Loucy (cell line): Measurements from ENCODE around the gene SH3GL1.

Source experiments
- H2AFZ ChIP-seq: fragments of 200-600 bp; sonication (generic); 2 replicates; pipeline ENCODE4 v1.6.0; 2016; ENCODE audit warnings: antibody characterized with exemption, mild to moderate bottlenecking, low read length, moderate library complexity
- H3F3A ChIP-seq: fragments of 200-600 bp; 2 replicates; pipeline ENCODE4 v1.6.0; 2016; ENCODE audit warnings: antibody characterized with exemption, low read depth, mild to moderate bottlenecking
- H3K27me3 ChIP-seq: fragments of 200-600 bp; sonication (generic); 2 replicates; pipeline ENCODE4 v1.6.1; 2014; ENCODE audit warnings: low read length, mild to moderate bottlenecking; ENCODE audit not compliant: insufficient read depth, poor library complexity, severe bottlenecking
- H3K36me3 ChIP-seq: fragments of 200-600 bp; sonication (generic); 2 replicates; pipeline ENCODE4 v1.6.1; 2016; ENCODE audit warnings: low read length; ENCODE audit not compliant: insufficient read depth
- H3K4me1 ChIP-seq: fragments of 200-600 bp; sonication (generic); 2 replicates; pipeline ENCODE4 v1.5.1; 2014; ENCODE audit warnings: low read length, mild to moderate bottlenecking; ENCODE audit not compliant: insufficient read depth, poor library complexity, severe bottlenecking
- H3K4me2 ChIP-seq: fragments of 200-600 bp; sonication (generic); 2 replicates; pipeline ENCODE4 v1.6.0; 2014; ENCODE audit warnings: antibody characterized with exemption, low read length, low read depth, mild to moderate bottlenecking; ENCODE audit not compliant: poor library complexity, severe bottlenecking
- H3K4me3 ChIP-seq: fragments of 200-600 bp; sonication (generic); 2 replicates; pipeline ENCODE4 v1.5.1; 2014; ENCODE audit warnings: low read length, mild to moderate bottlenecking, mixed read lengths; ENCODE audit not compliant: poor library complexity, severe bottlenecking
- H3K79me2 ChIP-seq: fragments of 200-600 bp; sonication (generic); 2 replicates; pipeline ENCODE4 v1.6.1; 2014; ENCODE audit warnings: low read length; ENCODE audit not compliant: insufficient read depth
- H3K9ac ChIP-seq: fragments of 200-600 bp; sonication (generic); 2 replicates; pipeline ENCODE4 v1.6.0; 2014; ENCODE audit warnings: mild to moderate bottlenecking, low read depth, low read length, moderate library complexity; ENCODE audit not compliant: poor library complexity, severe bottlenecking
- H3K9me2 ChIP-seq: fragments of 200-600 bp; sonication (generic); replicated peaks from 2 replicates; pipeline ENCODE4 v1.6.1; 2016; ENCODE audit warnings: low read depth, low read length, mixed read lengths
- H3K9me3 ChIP-seq: fragments of 200-600 bp; sonication (generic); 2 replicates; pipeline ENCODE4 v1.6.1; 2014; ENCODE audit warnings: mild to moderate bottlenecking, antibody characterized with exemption, low read length, low read depth; ENCODE audit not compliant: insufficient read depth
- H4K20me1 ChIP-seq: fragments of 200-600 bp; sonication (generic); 2 replicates; pipeline ENCODE4 v1.6.0; 2014; ENCODE audit warnings: antibody characterized with exemption, low read length, mild to moderate bottlenecking; ENCODE audit not compliant: insufficient read depth, poor library complexity, severe bottlenecking
- CTCF ChIP-seq: fragments of 200-600 bp; sonication (generic); conservative IDR thresholded peaks from 2 replicates; pipeline ENCODE4 v1.5.1; 2014; ENCODE audit warnings: mild to moderate bottlenecking, antibody characterized with exemption, low read length
- EZH2phosphoT487 ChIP-seq: fragments of 200-600 bp; IDR thresholded peaks from 2 replicates; pipeline ENCODE4 v1.6.1; 2018; ENCODE audit warnings: antibody characterized with exemption, mild to moderate bottlenecking, moderate library complexity, borderline replicate concordance

The SH3GL1 gene

DNA sequence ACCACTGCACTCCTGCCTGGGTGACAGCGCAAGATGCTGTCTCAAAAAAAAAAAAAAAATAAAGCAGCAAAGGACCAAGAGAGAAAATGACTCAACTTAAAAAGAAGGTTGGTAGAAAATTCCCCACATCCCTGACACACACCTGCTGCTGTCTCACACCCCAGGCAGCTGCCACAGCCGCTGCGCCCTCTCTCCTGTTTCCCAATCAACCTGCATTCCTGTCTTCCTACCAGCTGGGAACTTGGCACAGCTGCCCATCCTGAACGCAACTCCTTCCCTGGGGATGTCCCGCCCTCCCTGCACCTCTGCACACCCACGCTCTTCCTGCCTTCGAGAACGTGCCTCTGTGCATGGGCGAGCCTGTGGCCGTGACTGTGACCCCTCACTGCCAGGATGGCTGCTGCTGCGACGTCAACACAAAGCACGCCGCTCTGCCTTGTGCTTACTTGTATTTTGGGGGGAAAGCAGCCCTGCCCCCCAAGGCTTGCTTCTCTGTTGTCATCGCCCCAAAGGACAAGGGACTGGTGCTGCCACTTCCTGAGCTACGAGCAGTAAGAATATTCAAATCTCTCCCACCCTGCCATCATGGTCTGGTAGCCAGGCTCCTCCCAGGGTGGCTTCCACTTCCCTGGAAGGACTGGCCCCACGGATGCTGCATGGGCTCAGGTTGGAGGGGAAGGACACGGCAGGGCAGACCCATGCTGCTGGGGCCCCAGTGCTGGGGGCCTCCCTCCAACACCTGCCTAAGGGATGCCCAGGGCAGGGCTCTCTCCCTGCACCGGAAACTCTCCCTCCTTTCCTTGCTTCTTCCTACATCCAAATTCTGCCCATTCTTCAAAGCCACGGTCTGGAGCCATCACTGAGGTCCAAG, 20.7 kb downstream of the SH3GL1 start:
- Histone ChIP-seq H3K9me2 (no peaks in the 10 kb centered on the region), H3K36me3 (peaks cover 3% of the 10 kb centered on the region; the same call in 1 of the 2 replicates), H3K9me3 (no peaks in the 10 kb centered on the region), H3K9ac (no peak overlapping the region), H4K20me1 (peaks cover 34% of the 10 kb centered on the region), H3K4me2 (peak overlapping the region; percentile 57), H3K4me3 (no peak overlapping the region), H3K27me3 (no peaks in the 10 kb centered on the region), H2AFZ (no peak overlapping the region), H3F3A (no peaks in the 10 kb centered on the region), H3K4me1 (peaks cover 17% of the 10 kb centered on the region), H3K79me2 (peaks cover 69% of the 10 kb centered on the region; the same call in 1 of the 2 replicates)
- TF ChIP-seq CTCF (no peak), EZH2phosphoT487 (no peak)

DNA sequence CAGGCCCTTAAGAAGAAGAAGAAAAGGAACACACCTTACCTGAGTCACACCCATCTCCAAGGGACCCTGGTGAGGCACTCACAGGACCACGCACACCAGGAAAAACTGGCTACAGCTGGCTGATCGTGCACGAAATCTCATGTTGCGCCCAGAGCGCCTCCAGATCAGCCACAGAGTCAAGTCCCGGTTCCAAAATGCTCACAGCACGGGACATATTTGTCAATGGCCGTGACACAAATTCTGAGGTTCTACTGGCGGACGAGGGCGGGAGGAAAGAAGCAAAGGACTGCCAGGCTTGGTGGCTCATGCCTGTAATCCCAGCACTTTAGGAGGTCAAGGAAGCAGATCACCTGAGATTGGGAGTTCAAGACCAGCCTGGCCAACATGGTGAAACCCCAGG, 21.5 kb downstream of the SH3GL1 start:
- Histone ChIP-seq H3K79me2 (peaks cover 71% of the 10 kb centered on the region; the same call in 1 of the 2 replicates), H3K36me3 (peaks cover 3% of the 10 kb centered on the region; the same call in 1 of the 2 replicates), H3K27me3 (no peaks in the 10 kb centered on the region), H2AFZ (no peak overlapping the region), H3K4me1 (peaks cover 24% of the 10 kb centered on the region), H3K4me3 (no peak overlapping the region), H3K9me2 (no peaks in the 10 kb centered on the region), H3K4me2 (no peak overlapping the region), H3F3A (no peaks in the 10 kb centered on the region), H4K20me1 (peaks cover 40% of the 10 kb centered on the region), H3K9ac (no peak overlapping the region), H3K9me3 (no peaks in the 10 kb centered on the region)
- TF ChIP-seq CTCF (no peak), EZH2phosphoT487 (no peak)

- H3K4me2 ChIP-seq: no peak overlapping the region
- no peaks in the 10 kb centered on the region for H3K9me3 ChIP-seq
- peaks cover 26% of the 10 kb centered on the region for H3K4me1 ChIP-seq
- peaks cover 77% of the 10 kb centered on the region; the same call in 1 of the 2 replicates for H3K79me2 ChIP-seq
- no peaks in the 10 kb centered on the region for H3K9me2 ChIP-seq
- TF ChIP-seq CTCF: no peak
- no peak for TF ChIP-seq EZH2phosphoT487
- H3K27me3 ChIP-seq: no peaks in the 10 kb centered on the region
- no peak overlapping the region for H2AFZ ChIP-seq
- no peaks in the 10 kb centered on the region; the same call in 1 of the 2 replicates for H3K36me3 ChIP-seq
- no peak overlapping the region for H3K4me3 ChIP-seq
- H4K20me1 ChIP-seq: peaks cover 40% of the 10 kb centered on the region
- H3F3A ChIP-seq: no peaks in the 10 kb centered on the region
- H3K9ac ChIP-seq: no peak overlapping the region
Observed at GRCh38 chr19:4376991-4377781, 23.2 kb downstream of the SH3GL1 start.
